ENCODE measurements around the gene C12orf42.

C12orf42 gene

DNA sequence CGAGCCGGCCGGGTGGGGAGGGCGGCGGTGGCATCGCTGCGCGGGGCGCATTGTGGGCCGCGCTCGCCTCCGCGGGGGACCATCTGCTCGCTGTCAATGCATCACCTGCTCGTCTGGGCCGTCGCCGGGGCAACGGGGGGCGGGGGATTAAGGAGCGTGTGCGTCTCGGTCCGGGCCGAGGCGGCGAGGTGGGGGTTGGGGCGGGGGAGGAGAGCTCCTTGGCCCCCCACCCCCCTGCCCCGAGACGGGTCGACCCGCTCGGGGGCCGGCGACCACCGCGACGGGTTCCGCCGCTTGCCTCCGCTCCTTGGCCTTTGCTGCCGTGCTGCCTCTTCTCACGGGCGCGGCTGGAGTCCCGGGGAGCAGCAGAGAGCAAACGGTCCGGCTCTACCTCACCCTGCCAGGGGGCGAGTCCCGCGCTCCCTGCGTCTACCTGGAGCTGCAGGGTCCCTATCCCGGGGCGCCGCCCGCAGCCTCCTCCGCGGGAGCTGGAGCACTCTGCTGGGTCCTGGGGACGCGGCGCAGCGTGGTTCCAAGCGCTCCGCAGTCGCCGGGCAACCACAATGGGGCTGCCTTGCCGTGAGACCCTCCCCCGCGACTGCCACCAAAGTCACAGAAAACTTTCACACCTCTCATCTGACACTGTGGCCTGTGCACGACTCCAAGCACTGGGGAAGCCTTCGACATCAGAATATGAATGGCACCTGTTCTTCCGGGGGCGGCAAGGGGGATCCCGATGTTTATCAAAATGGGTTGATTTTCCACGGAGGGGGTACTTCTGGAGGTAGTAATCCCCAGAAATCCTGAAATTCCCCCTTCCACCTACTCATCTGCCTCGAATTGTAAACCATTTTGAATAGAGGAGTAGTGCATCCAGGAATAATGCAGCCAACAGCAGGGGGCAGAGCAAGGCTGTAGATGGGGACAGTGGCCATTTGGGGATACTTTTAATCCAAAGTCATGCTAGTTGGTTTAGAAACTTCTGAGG is at the start of gene C12orf42:
TSS of gene C12orf42 (minus strand) at position 500 of the 988 bp plus-strand sequence. CDS start 17,542 bp downstream, outside the sequence.
- peak; percentile 86 for DNase-seq

DNA sequence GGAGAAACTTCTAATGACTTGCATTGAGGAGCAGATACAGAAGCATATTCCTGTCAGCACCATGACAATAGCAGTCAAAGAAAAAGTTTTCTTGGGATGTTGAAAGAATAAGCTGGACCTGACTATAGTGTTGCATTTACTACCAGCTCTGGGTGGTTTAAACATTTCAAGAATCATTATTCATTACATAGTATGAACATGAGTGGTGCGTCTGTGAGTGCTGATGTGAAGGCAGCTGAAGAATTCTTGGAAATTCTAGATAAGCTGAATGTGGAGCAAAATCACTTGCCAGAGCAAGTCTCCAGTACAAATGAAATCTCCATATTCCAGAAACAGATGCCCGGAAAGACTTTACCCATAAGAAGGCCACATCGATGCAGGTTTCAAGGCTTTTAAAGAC is 46.3 kb upstream of the C12orf42 start:
- DNase-seq: no peak

DNA sequence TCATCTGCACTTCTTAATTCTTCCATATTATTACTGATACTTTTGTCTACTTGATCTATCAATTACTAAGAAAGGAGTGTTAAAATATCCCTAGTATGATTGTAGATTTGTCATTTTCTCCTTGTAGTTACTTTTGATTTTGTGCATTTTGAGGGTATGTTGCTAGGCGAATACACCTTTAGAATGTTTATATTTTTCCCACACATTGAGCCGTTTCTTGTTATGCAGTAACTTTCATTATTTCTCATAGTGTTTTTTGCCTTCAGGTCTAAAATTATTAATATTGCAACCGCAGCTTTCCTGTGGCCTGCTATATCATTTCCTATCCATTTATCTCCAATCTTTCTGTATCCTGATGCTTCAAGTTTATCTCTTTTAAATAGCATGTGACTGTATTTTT is 44.6 kb upstream of the C12orf42 start:
- no peak for DNase-seq

DNA sequence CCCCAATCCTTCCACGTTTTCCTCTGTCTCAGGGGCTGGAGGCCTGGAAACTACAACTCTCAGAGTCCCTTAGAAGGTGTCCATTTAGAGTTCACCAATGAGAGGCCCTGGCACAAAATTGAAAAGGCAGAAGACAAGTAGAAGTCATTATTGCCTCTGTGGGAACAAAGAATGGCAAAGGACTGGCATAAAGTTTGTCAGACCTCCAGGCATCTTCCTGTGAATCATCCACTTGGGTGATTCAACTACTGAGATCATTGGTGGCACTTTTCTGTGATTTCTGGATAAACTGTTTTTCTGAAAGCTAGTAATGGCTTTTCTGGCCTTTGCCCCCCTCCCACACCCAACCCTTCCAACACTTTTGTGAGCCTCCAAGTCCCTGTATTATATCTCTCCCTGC is 42.6 kb upstream of the C12orf42 start:
- DNase-seq: no peak

DNA sequence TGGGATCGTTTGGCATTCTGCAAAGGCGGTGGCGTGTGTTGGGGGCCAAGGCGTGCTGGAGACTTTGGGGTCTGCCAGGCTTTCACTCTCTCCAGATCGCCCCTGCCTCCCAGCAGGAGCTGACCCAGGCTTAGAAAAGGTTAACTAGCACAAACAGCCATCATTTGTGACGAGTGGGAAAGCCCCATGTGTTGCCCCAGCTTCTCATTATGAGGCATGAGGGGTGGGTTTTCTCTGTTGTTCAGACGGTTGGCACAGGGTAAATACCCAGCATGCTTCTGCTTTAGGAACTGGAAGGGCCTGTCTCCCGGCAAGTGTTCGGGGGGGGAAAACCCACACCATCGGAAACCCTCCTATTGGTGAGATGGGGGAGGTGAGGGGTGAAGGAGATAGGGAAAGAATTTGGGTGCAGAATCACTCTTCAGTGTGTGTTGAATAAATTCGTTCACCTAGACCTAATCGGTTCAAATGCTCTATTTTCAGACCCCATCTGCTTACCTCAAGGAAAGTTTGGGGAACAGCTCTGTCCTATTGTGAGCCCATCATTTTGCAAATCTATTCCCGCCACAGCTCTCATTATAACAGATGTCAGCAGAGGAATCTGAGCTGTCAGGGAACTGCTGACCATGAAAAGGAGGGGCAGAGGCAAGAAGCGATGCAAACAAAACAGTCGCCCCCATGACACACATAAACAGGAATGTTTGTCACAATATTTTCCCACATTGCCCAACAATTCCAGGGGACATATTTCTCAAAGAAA is 34.7 kb upstream of the C12orf42 start:
- no peak for DNase-seq

DNA sequence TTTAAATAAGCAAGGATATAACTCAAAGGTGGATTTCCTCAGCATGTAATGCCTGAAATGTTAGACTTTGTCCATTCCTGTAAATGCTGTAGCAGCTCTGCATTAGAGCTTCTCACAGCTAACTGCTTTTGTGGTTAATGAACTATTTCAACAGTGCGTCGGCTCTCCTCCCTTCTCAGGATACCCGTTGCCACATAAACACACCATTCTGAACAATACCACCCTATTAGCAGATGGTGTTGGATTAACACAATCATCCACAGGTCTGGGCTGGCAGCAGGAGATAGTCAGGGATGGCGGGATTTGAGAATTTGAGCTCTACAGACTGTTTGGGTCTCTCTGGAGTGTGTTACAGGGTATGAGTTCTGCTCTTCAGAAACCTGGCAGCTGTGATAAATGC is 33.5 kb upstream of the C12orf42 start:
- DNase-seq: no peak

DNA sequence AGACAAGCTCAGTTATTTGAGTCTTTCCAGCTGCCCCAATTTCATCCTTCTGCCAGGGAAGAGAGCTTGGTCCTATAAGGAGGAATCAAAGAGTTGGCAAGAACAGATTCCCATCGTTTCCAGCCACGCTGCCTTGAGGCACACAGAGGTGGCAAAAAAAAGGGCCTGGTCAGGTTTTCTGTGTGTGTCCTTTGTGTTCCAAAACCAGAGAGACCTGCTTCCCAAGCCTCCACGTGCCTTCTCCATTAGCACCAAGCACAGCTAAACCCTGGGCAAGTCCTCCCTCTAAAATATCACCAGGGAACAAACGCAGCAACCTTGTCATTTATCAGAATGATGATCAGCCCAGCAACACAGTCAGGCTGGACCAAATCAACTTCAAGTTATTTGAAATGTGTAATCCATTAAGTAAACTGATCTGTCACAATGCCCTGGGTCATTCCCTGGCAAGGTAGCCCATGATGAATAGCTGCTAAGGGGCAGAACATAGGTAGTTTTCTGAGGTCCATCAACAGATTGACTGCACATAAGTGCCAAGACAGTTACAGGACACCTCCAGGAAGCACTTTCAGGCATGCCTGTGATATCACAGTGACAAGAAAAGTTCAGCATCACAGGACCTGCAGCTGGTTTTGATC is 28.6 kb upstream of the C12orf42 start:
- DNase-seq: no peak

DNA sequence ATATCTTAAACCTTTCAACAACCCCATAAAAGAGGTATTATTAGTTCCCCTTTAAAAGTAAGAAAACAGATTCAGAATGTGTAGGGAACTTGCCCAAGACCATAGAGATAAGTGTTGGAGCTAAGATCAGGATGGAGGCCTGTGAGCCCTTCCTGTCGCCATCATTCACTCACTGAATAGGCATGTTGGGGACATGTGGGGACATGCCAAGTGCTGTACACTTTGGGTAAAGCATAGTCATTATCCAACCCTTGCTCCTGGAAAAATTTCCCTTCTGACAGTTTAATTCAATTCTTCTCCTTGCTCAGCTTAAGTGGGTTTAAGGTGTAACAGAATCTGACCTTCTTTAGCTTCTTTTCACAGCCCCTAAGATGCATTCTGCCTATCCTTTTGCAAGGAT is 28.0 kb upstream of the C12orf42 start:
- DNase-seq: peak; percentile 3

DNA sequence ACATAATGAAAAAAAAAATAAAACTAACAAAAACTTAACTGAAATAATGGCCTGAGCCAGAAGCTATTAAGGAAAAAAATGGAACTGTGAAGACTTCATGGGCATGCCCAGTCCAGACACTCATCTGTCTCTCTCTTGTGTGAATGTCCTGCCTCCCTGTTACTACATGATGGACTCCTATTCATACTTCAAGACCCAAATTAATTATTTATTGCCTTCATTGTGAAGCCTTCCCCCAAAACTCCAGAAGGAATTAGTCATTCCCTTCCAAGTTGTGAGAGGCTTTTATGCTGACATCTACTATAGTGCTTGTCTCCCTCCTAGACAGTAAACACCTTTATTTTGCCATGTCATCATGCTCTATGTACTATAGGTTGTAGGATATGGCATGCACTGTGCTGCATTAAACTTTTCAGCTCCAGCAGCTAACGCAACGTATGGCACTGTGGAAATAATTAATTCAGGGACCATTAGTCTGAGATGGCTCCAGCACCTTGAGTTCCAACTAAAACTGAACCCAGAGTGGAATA is 25.0 kb upstream of the C12orf42 start:
- no peak for DNase-seq

DNA sequence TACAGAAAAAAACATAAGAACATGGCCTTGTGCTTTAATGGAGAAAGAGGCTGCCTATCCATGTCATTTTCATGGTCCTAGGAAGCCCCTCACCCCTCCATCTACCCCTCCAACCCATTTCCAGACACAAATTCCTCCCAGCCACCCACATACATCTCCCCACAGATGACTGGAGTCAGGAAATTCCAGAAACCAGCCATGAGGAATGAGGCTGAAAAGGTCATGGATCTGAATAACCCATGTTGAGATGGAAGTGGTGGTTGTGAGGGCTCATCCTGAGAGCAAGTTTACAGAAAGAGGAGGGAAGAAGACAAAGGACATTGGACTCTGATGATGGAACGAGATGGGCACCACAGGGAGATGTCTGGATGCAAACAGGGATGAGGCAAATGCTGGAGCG is 23.9 kb upstream of the C12orf42 start:
- DNase-seq: no peak

DNA sequence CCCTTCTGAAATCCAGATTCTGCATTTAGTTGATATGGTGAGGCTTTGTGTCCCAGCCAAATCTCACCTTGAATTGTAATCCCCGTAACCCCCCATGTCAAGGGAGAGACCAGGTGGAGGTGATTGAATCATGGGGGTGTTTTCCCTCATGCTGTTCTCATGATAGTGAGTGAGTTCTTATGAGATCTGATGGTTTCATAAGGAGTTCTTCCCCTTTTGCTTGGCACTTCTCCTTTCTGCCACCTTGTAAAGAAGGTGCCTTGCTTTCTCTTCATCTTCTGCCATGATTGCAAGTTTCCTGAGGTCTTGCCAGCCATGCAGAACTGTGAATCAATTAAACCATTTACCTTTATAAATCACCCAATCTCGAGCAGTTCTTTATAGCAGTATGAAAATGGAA is 23.1 kb upstream of the C12orf42 start:
- no peak for DNase-seq

DNA sequence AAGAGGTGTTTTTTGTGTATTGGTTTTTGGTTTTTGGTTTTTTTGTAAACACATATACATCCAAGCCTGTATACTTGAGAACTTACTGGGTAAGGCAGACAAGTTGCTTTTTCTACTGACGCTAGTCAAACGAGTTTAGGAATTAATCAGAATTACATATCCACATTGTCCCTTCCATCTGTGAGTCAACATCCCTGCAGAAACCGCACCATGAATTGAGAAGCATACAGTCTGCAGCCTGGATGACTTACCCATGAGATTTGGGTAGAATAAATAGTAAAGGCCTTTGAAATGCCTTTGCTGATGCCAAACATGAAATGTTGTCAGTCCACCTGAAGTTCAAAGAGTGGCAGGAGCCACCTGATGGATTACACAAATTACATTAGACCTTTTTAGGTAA is 21.4 kb upstream of the C12orf42 start:
- no peak for DNase-seq

DNA sequence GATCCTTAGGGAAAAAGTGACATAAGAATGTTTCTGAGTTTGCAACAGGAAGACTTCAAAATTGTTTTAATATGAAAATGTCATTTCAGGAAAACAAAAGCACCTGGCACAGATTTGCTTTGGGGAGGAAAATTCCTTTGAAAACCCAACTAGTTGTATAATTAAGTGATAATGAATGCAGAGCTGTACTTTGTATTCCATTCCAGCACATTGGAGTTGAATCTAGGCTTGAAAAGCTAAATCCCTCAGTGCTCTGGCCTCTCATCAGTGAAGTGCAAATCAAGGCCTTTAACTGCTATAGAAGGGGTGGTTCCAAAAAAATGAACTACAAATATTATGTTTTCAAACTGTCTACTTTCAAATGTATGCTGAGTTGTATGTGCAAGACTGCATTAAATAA is 19.6 kb upstream of the C12orf42 start:
- no peak for DNase-seq

DNA sequence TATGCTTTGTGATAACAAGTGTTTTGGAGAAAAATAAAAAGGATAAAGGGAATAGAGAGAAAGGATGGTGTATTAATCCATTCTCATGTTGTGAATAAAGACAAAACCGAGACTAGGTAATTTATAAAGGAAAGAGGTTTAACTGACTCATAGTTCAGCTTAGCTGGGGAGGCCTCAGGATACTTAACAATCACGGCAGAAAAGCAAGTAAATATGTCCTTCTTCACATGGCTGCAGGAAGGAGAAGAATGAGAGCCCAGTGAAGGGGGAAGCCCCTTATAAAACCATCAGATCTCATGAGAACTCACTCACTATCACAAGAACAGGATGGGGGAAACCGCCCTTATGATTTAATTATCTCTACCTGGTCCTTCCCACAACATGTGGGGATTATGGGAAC is 18.1 kb upstream of the C12orf42 start:
- no peak for DNase-seq

DNA sequence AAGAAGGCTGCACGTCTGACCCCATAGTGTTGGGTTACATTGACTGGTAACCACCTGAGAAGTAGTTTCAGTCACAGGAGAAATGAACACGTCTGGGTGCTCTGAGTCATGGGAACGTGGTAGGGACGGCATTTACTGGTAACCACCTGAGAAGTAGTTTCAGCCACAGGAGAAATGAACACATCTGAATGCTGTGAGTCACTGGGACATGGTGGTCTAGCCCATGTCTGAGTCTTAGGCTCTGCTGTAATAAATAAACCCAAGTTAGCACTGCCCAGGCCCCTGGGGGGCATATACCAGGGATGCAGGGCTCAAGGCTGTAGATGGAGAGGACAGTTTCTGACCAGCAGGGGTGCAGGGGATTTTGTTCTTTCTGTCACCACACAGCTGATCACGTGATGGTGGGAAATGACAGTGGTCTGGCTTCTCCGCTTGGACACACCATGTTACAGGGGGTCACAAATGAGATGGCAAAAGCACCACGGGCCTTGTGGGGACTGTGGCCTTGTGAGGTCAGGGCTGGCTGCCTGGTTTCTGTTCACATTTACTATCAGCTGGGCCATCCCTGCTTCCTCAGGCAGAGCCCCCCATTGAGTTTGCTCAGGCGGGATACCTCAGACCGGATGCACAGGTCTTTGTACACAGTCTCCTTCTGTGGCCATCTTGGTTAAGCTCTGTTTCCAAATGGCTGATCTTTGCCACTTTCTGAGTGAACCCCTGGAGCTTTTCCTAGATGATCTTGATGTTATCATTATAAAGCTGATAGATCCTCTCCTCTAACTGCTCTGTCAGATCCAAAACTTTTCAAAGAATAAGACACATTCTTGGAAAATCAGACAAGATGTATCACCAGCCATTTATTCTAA is 9.8 kb upstream of the C12orf42 start:
- no peak for DNase-seq

DNA sequence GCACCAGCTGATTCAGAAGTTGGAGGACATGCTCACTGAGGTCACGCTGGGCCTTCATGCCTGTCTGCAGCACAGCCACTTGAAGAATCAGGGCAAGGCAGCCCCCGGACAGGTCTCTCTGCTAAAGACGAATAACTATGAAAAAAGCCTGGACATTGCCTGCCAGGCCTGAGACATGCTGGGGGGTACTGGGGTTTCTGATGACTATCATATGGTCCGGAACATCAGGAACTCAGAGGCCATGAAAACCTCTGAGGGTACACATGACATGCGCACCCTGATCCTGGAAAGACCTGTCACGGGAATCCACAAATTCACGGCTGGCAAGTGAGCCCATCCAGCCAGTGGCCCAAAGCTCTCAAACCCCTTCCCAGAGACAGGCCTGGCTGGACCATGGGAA is 8.8 kb upstream of the C12orf42 start:
- no peak for DNase-seq

DNA sequence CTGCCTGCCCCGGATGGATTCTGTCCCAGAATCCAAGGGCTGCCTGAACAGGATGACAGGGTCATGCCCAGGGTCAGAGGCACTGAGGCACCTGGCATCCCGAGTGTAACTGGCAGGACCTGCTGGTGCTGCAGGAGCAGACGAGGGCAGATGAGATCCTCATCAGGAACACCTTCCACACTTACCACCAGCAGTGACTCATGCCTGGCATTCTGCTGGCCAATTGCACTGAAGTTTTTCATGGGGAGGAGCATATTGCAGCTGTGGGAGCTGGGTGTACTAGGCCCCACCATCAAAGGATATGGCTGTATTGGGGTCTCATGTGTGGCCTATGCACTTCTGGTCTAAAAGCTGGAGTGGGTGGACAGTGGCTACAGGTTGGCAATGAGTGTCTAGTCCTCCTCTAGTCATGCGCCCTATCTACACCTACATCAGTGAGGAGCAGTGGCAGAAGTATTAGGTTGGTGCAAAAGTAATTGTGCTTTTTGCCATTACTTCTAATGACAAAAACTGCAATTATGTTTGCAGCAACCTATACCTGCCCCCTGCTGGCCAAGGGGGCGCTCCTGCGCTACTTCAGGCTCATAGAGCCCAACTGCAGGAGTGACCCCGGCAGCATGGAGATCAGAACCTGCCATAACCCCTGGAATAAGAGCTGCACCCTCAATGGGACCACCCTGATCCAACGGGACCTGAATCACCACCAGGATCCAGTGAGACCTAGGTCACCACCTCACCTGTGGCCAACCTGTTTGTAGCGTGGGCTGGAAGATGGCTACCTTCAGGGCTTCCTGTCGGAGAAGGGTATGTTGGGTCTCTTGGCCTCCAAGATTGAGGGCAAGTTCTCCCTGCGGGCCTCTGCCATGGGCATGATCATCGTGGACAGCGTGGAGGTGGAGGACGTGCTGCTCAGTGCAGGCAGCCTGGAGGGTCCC is 8.0 kb upstream of the C12orf42 start:
- DNase-seq: no peak

DNA sequence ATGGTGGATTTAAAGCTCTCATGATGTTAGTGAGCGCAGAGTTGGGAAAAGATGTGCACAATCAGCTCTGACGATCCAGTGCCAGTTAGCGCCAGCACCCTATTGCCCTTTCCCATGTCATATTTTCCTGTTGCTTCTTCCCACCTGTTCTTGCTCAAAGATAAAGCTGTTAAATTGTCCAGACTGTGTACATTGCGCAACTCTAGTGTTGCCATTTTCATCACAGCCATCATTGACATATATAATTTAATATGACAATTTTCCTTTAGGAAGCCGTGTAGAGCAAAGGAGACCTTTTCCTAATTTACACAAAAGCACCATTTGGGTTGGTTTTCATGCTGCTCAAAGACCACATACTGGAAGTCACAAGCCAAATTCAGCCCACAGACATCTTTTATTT is 5.7 kb upstream of the C12orf42 start:
- DNase-seq: no peak

DNA sequence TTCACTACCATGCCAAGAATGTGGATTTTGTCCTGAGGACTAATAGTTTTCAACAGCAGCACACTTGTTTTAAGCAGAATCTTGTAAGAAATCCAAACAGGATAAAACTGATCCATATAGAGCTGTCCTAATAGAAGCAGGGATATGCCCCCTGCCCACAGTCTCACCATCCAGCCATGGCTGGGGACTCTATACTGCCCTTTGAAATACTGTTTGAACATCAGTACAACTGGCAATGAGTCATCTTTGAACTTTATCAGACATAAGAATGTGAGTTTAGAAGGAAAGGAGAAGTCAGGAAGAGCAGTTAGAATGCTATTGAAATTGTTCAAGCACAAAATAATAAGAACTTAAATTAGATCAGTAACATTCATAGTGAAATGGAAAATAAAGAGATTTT is 3.8 kb upstream of the C12orf42 start:
- no peak for DNase-seq

DNA sequence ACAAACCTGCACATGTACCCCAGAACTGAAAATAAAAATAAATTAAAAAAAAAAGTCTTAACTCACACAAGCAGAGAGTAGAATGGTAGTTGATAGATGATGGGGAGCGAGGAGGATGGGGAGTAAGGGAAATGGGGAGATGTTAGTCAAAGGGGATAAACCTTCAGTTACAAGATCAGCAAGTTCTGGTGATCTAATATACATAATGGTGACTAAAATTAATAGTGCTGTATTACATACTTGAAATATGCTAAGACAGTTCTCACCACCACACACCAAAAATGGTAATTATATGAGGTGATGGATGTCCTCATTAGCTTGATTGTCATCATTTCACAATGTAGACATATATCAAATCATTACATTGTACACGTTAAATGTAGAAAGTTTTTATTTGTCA is 3.2 kb upstream of the C12orf42 start:
- no peak for DNase-seq
